Karpas-422 (cell line): ENCODE measurements around the gene NUP42. TPM values are rescaled to one million over a fixed set of nuclear protein-coding genes. Genes with fewer than 3 reads are reported as not detected.
A peak's percentile ranks its signal among the peaks of the same experiment; 100 is the strongest.

Experiments used
- DNase-seq: peaks from one replicate; pipeline ENCODE4 v3.0.0-alpha.2; 2015
- H2AFZ ChIP-seq: fragments of 200-600 bp; sonication (generic); 2 replicates; pipeline ENCODE4 v1.6.1; 2014; ENCODE audit warnings: antibody characterized with exemption, low read length, mixed read lengths
- H3K27ac ChIP-seq: fragments of 200-600 bp; sonication (generic); 2 replicates; pipeline ENCODE4 v1.5.1; 2014; ENCODE audit warnings: mild to moderate bottlenecking, low read length, moderate library complexity
- H3K27me3 ChIP-seq: fragments of 200-600 bp; sonication (generic); 2 replicates; pipeline ENCODE4 v1.6.1; 2014; ENCODE audit warnings: low read length, mixed read lengths
- H3K36me3 ChIP-seq: fragments of 200-600 bp; sonication (generic); 2 replicates; pipeline ENCODE4 v1.6.1; 2014; ENCODE audit warnings: low read length, mixed read lengths; ENCODE audit not compliant: insufficient read depth
- H3K4me1 ChIP-seq: fragments of 200-600 bp; sonication (generic); 2 replicates; pipeline ENCODE4 v1.6.1; 2014; ENCODE audit warnings: mild to moderate bottlenecking, low read length, mixed read lengths
- H3K4me2 ChIP-seq: fragments of 200-600 bp; sonication (generic); 2 replicates; pipeline ENCODE4 v1.6.1; 2014; ENCODE audit warnings: low read length, low read depth, mild to moderate bottlenecking; ENCODE audit not compliant: poor library complexity, severe bottlenecking
- H3K4me3 ChIP-seq: fragments of 200-600 bp; sonication (generic); 2 replicates; pipeline ENCODE4 v1.5.1; 2014; ENCODE audit warnings: mild to moderate bottlenecking, antibody characterized with exemption, low read length, mixed read lengths
- H3K79me2 ChIP-seq: fragments of 200-600 bp; sonication (generic); 2 replicates; pipeline ENCODE4 v1.6.1; 2014; ENCODE audit warnings: mild to moderate bottlenecking, low read length, mixed read lengths
- H3K9ac ChIP-seq: fragments of 200-600 bp; sonication (generic); 2 replicates; pipeline ENCODE4 v1.6.0; 2014; ENCODE audit warnings: low read length
- H3K9me2 ChIP-seq: fragments of 200-600 bp; sonication (generic), shearing (Covaris generic); replicated peaks from 2 replicates; pipeline ENCODE4 v1.6.0; 2014; ENCODE audit warnings: mild to moderate bottlenecking, low read length, moderate library complexity; ENCODE audit not compliant: insufficient read depth
- H3K9me3 ChIP-seq: fragments of 300-700, 200-600 bp; sonication (generic); 2 replicates; pipeline ENCODE4 v1.6.1; 2014; ENCODE audit warnings: low read length, mixed read lengths
- H4K20me1 ChIP-seq: fragments of 200-600 bp; sonication (generic); 2 replicates; pipeline ENCODE4 v1.6.1; 2014; ENCODE audit warnings: mild to moderate bottlenecking, antibody characterized with exemption, low read length, low read depth; ENCODE audit not compliant: insufficient read depth
- total RNA-seq: library from RNA; depleted of rRNA; stranded (reverse); fragments of >200 nt; shearing (Covaris generic); gene quantifications from 2 replicates; pipeline ENCODE4 v1.2.3, GENCODE V29; 2014; ENCODE audit warnings: low replicate concordance

The NUP42 gene
- total RNA-seq, 1 experiment from 2014 or later: 94.8 TPM

DNA sequence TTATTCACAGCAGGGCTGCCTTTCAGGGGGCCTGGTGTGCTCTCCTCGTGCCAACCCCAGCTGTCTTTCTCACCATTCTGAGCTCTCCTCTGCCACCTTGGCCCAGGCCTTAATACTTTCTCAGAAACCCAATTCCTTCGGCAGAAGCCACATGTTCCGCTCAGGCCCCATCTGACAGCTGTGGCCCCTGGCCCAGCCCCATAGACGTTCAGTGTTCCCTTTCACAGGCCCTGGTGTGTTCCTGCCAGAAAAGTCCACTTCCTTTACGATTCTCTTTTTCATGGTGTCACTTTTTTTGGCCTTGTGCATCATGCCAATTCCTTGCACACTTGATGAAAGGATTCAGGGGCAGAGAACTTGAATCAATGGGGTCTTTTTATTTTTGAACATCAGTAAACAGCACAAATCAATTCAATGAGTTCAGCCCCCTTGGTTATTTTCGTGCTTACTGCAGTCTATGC is 48.8 kb downstream of the NUP42 start:
- no peak overlapping the region for H3K27ac ChIP-seq
- H3K36me3 ChIP-seq: no peaks in the 10 kb centered on the region
- no peaks in the 10 kb centered on the region for H3K9me3 ChIP-seq

DNA sequence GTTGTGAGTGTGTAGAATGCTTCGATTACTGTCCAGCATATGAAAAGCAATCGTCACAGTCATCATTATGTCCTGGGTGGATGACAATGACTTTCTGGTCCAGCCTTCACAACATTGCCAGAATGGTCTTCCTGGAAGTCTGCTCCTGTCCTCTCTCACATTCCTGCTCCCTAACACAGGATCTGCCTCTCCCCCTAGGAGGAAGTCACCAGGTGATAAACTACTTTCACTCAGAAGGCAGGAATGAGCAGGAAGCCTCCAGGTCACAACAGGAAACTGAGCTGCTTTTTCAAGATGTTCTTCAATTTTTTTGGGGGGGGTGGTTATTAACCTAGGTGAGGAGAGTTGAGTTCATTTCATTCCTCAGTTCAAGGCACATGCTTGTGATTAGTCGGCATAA is 51.1 kb downstream of the NUP42 start:
- H3K4me2 ChIP-seq: no peak overlapping the region
- no peaks in the 10 kb centered on the region for H3K9me2 ChIP-seq
- H3K36me3 ChIP-seq: no peaks in the 10 kb centered on the region
- H3K9ac ChIP-seq: no peak overlapping the region
- no peak overlapping the region for H3K4me3 ChIP-seq
- H3K9me3 ChIP-seq: no peaks in the 10 kb centered on the region
- H3K4me1 ChIP-seq: 0 out of 2 replicates have a peak, but pooled peaks cover 4% of the 10 kb centered on the region
- no peaks in the 10 kb centered on the region for H3K79me2 ChIP-seq
- H3K27me3 ChIP-seq: no peaks in the 10 kb centered on the region
- H4K20me1 ChIP-seq: no peaks in the 10 kb centered on the region
- DNase-seq: no peak
- no peak overlapping the region for H3K27ac ChIP-seq
- no peak overlapping the region for H2AFZ ChIP-seq

More for the DNA sequence above, 48.8 kb downstream of the NUP42 start:
- peaks cover 9% of the 10 kb centered on the region for H3K4me1 ChIP-seq
- DNase-seq: no peak
- no peaks in the 10 kb centered on the region for H4K20me1 ChIP-seq
- no peaks in the 10 kb centered on the region for H3K9me2 ChIP-seq
- no peak overlapping the region for H3K4me2 ChIP-seq
- no peaks in the 10 kb centered on the region for H3K79me2 ChIP-seq
- no peak overlapping the region for H3K9ac ChIP-seq
- peak overlapping the region; percentile 35; the same call in 1 of the 2 replicates for H2AFZ ChIP-seq
- H3K27me3 ChIP-seq: no peaks in the 10 kb centered on the region
- no peak overlapping the region for H3K4me3 ChIP-seq

DNA sequence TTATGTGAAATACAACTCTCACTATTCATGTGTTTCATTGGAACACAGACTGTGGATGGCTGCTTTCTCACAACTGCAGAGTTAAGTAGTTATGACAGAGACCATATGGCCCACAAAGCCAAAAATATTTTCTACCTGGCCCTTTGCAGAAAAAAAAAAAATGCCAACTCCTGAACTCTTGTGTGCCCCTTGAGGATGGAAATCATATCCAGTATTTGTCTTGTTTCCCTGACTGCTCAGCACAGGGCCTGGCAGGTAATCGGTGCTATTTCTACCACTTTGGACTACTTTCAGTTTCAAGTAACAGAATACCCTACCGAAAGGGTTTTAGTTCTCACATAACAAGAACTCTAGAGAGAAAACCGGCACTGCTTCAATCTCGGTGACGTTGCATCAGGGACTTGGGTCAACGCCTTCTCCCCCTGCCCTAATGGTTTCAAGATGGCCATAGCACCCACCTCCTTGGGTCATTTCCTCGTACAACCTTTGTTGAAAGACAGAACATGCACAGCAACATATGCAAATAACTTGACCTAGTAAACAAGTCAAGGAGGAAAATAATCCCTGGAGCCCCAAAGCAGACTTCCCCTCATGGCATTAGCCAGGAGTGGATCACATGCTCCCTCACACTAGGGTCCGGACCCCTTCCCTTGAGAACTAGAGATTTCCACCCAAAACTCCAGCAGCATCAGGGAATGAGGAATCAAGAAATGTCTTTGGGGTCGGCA is 52.9 kb downstream of the NUP42 start:
- peak overlapping the region; percentile 26 for H3K4me2 ChIP-seq
- H2AFZ ChIP-seq: peak overlapping the region; percentile 22; the same call in 1 of the 2 replicates
- H3K79me2 ChIP-seq: no peaks in the 10 kb centered on the region
- no peaks in the 10 kb centered on the region for H3K9me2 ChIP-seq
- no peak overlapping the region for H3K27ac ChIP-seq
- H3K27me3 ChIP-seq: no peaks in the 10 kb centered on the region
- H3K9ac ChIP-seq: no peak overlapping the region
- no peak for DNase-seq
- 0 out of 2 replicates have a peak, but pooled peaks cover 4% of the 10 kb centered on the region for H3K4me1 ChIP-seq
- H3K9me3 ChIP-seq: no peaks in the 10 kb centered on the region
- H3K36me3 ChIP-seq: no peaks in the 10 kb centered on the region
- no peaks in the 10 kb centered on the region for H4K20me1 ChIP-seq
- no peak overlapping the region for H3K4me3 ChIP-seq

DNA sequence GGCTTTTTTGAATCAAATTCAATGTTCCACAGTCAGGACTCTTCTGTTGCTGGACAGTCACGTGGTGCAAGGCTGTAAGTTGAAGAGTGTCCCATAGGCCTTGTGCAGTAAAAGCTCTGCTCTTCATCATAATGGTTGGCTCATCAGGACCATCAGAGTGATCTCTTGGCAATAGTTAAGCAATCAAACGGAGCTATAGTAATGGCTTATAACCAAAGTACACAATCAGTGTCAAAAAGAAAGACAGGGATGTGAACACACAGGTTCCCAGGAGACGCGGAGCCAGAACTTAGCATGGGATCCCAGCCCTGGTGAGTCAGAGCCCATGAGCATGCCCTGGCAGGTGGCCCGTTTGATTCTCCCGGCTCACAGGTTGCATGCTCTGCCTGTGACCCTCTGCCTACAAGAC is 54.0 kb downstream of the NUP42 start:
- Histone ChIP-seq H3K36me3 (no peaks in the 10 kb centered on the region), H3K9ac (no peak overlapping the region), H3K4me1 (0 out of 2 replicates have a peak, but pooled peaks cover 4% of the 10 kb centered on the region), H3K4me2 (no peak overlapping the region), H3K4me3 (no peak overlapping the region), H4K20me1 (no peaks in the 10 kb centered on the region), H3K27me3 (no peaks in the 10 kb centered on the region), H2AFZ (no peak overlapping the region), H3K9me3 (no peaks in the 10 kb centered on the region), H3K9me2 (no peaks in the 10 kb centered on the region), H3K79me2 (no peaks in the 10 kb centered on the region), H3K27ac (no peak overlapping the region)
- DNase-seq: no peak

DNA sequence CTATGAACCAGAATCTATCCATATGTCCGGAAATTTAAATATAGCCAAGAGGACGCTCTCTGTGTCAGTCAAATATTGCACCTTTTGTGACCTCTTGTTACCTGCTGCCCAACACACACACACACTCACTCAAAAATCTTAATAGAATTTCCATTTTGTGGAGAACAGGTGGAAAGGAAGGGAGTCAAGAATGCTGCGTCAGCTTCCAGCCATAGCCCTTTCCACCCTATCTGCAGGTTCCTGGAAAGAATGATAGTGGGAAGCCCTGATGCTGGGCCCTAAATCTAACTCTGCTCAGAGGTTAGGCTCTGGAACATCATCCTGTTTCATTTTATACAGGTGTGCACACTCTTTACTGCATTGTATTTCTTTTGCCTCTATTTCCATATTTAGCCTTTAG is 55.2 kb downstream of the NUP42 start:
- Histone ChIP-seq H3K27ac (no peak overlapping the region), H4K20me1 (no peaks in the 10 kb centered on the region), H2AFZ (no peak overlapping the region), H3K36me3 (no peaks in the 10 kb centered on the region), H3K9me2 (no peaks in the 10 kb centered on the region), H3K4me3 (no peak overlapping the region), H3K9me3 (no peaks in the 10 kb centered on the region), H3K9ac (no peak overlapping the region), H3K4me1 (0 out of 2 replicates have a peak, but pooled peaks cover 4% of the 10 kb centered on the region), H3K27me3 (no peaks in the 10 kb centered on the region), H3K4me2 (no peak overlapping the region), H3K79me2 (no peaks in the 10 kb centered on the region)
- no peak for DNase-seq

DNA sequence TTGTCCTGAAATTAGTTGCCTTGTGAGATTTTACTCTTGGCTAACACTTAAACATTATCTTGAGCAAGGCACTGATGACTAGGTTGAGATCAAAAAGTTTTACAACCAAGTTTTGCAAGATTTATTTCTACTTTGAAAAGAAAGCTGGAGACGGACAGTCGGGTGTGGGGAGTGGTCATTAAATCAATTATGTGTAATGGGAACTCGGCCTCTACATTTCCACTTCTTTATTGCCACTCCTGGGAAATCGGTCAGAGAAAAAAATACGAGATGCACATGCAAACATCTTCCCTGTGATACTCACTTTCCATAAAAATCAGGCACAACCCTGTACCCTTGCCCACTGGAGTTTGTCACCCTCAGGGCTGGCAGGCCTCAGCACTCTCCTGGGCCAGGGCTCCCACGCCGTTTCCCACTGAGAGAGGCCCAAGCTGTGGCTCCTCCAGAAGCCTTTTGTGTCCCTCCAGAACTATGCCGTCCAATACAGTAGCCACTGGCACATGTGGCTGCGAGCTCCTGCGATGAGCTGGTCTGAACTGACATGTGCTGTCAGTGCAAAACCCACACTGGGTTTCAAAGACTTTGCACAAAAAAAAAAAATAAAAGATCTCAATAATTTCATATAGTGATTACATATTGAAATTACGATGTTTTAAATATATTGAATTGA is 57.3 kb downstream of the NUP42 start:
- no peak overlapping the region for H3K4me2 ChIP-seq
- no peaks in the 10 kb centered on the region for H3K36me3 ChIP-seq
- no peak overlapping the region for H3K9ac ChIP-seq
- H4K20me1 ChIP-seq: no peaks in the 10 kb centered on the region
- H3K9me3 ChIP-seq: no peaks in the 10 kb centered on the region
- no peaks in the 10 kb centered on the region for H3K79me2 ChIP-seq
- no peak overlapping the region for H2AFZ ChIP-seq
- no peak overlapping the region for H3K4me3 ChIP-seq
- no peaks in the 10 kb centered on the region for H3K9me2 ChIP-seq
- 0 out of 2 replicates have a peak, but pooled peaks cover 4% of the 10 kb centered on the region for H3K4me1 ChIP-seq
- H3K27me3 ChIP-seq: no peaks in the 10 kb centered on the region
- H3K27ac ChIP-seq: no peak overlapping the region
- no peak for DNase-seq

DNA sequence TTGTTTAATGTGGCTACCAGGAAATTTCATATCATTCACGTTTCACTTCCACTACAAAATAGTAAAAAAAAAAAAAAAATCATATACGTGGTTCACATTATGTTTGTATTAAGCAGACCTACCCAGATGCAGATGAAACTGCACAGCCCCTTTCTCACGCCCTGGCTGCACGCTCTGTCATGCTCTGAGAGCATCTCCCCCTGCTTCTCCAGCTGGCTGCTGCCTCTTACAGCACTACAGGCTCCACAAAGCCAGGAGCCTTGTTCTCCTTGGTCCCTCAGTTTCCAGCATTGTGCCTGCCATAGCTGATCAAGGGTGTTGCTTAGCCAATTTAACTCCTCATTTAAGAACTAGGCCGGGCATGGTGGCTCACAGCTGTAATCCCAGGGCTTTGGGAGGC is 57.9 kb downstream of the NUP42 start:
- no peak overlapping the region for H2AFZ ChIP-seq
- H4K20me1 ChIP-seq: no peaks in the 10 kb centered on the region
- no peaks in the 10 kb centered on the region for H3K9me3 ChIP-seq
- H3K4me2 ChIP-seq: no peak overlapping the region
- no peaks in the 10 kb centered on the region for H3K9me2 ChIP-seq
- H3K9ac ChIP-seq: no peak overlapping the region
- no peaks in the 10 kb centered on the region for H3K79me2 ChIP-seq
- no peak for DNase-seq
- H3K27me3 ChIP-seq: no peaks in the 10 kb centered on the region
- 0 out of 2 replicates have a peak, but pooled peaks cover 4% of the 10 kb centered on the region for H3K4me1 ChIP-seq
- H3K27ac ChIP-seq: no peak overlapping the region
- no peaks in the 10 kb centered on the region for H3K36me3 ChIP-seq
- no peak overlapping the region for H3K4me3 ChIP-seq

DNA sequence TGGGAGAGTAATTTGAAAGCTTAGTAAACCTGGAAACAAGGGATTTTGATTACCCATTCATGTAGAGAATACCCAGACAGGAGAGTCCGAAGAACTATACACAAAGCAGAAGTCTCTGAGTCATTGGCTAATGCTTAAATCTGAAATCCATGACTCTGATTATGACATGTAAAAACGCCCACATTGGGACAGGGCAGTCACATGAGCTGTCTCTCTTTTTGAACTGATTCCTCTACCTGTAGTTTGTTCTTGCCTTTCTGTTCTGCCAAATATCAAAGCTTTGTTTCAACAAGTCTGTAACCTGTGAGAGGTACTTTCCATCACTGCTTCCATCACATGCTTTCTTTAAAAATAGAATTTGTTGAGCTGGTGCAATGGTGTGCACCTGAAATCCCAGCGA is 60.5 kb downstream of the NUP42 start:
- Histone ChIP-seq H3K27me3 (no peaks in the 10 kb centered on the region), H3K9me3 (no peaks in the 10 kb centered on the region), H3K4me2 (no peak overlapping the region), H3K9ac (no peak overlapping the region), H3K36me3 (no peaks in the 10 kb centered on the region), H3K4me1 (no peaks in the 10 kb centered on the region), H2AFZ (no peak overlapping the region), H3K27ac (no peak overlapping the region), H3K4me3 (no peak overlapping the region), H4K20me1 (no peaks in the 10 kb centered on the region), H3K9me2 (no peaks in the 10 kb centered on the region), H3K79me2 (no peaks in the 10 kb centered on the region)
- DNase-seq: no peak
